Colonic mucosa (tissue), 4 donors: Measurements from ENCODE around the gene PLXNA2. TPM values are rescaled to one million over a fixed set of nuclear protein-coding genes. Genes with fewer than 3 reads are reported as not detected.
A peak's percentile ranks its signal among the peaks of the same experiment; 100 is the strongest.

Experiments
- DNase-seq: peaks from one replicate; pipeline ENCODE4 v3.0.0-alpha.2; 2020
- H3K27ac ChIP-seq: fragments of 200-600 bp; one replicate; pipeline ENCODE4 v1.8.0; 2021
- H3K27me3 ChIP-seq: fragments of 200-600 bp; one replicate; pipeline ENCODE4 v1.8.0; 2021
- H3K36me3 ChIP-seq: fragments of 200-600 bp; one replicate; pipeline ENCODE4 v1.8.0; 2021
- H3K4me1 ChIP-seq: fragments of 200-600 bp; one replicate; pipeline ENCODE4 v1.8.0; 2021; ENCODE audit warnings: mild to moderate bottlenecking
- H3K4me3 ChIP-seq: fragments of 200-600 bp; one replicate; pipeline ENCODE4 v1.8.0; 2021
- H3K9ac ChIP-seq, 2 donors: one replicate each; pipeline ENCODE4 v1.7.0; 2013; ENCODE audit warnings: control low read depth in 2 of 2, low read depth in 2 of 2, low read length in 2 of 2
- H3K9me3 ChIP-seq: fragments of 200-600 bp; one replicate; pipeline ENCODE4 v1.8.0; 2021
- CTCF ChIP-seq: fragments of 200-600 bp; IDR thresholded peaks from one replicate; pipeline ENCODE4 v1.8.0; 2022; ENCODE audit warnings: antibody characterized with exemption, mild to moderate bottlenecking
- intact Hi-C: fragments of 100-400 bp; cut with DNase I; formaldehyde crosslinking; loops from one replicate; pipeline ENCODE4 v1.14.1; 2022
- total RNA-seq, 2 donors: library from RNA; stranded (reverse); fragmentation: NEBNext Ultra II Directional in 1 of 2; extraction: Animal tissue kit (Norgen Biotek cat#: 25700) in 1 of 2; gene quantifications; one replicate each; pipeline ENCODE4 v1.2.1, GENCODE V29; 2021
- donor health status: healthy.
- donor health status: DM: no; HTN: no; CAD: no.
- donor health status: DM: no; HTN: no; CAD: no.

PLXNA2 gene
- 10 to 100 TPM; 46.1 to 81.6 TPM for total RNA-seq

GRCh38 chr1:208243967-208244916, at the start of gene PLXNA2:
Gene PLXNA2 (minus strand): TSS chr1:208244384. CDS start chr1:208217922, 26,462 bp downstream.
- no peaks in the 10 kb centered on the region for H3K9me3 ChIP-seq
- peak within 1 kb of the TSS; percentile 89 for H3K4me3 ChIP-seq
- H3K9ac ChIP-seq: peak within 1 kb of the TSS; percentile 90 to 96
- no peaks in the 10 kb centered on the region for H3K27me3 ChIP-seq
- intact Hi-C loops: loop anchor here (2.0 to 10.0 kb wide), 4 partner anchors 111 to 359 kb away; no protein-coding TSS in a partner anchor
- H3K4me1 ChIP-seq: peaks cover 9% of the 10 kb centered on the region
- peak within 1 kb of the TSS; percentile 92 for H3K27ac ChIP-seq
- DNase-seq: peak; percentile 94
- no peak for TF ChIP-seq CTCF
- no peaks in the 10 kb centered on the region for H3K36me3 ChIP-seq

GRCh38 chr1:208292908-208293307, 48.7 kb upstream of the PLXNA2 start:
- intact Hi-C loops: no loop called here
- H3K9ac ChIP-seq: no peak overlapping the region
- H3K27ac ChIP-seq: no peak overlapping the region
- no peak for DNase-seq
- H3K9me3 ChIP-seq: no peaks in the 10 kb centered on the region
- H3K27me3 ChIP-seq: no peaks in the 10 kb centered on the region
- H3K4me1 ChIP-seq: no peaks in the 10 kb centered on the region
- TF ChIP-seq CTCF: no peak
- H3K36me3 ChIP-seq: no peaks in the 10 kb centered on the region
- H3K4me3 ChIP-seq: no peak overlapping the region

- H3K27me3 ChIP-seq: no peaks in the 10 kb centered on the region
- TF ChIP-seq CTCF: no peak
- no peak for DNase-seq
- H3K9me3 ChIP-seq: no peaks in the 10 kb centered on the region
- H3K9ac ChIP-seq: no peak overlapping the region
- H3K36me3 ChIP-seq: no peaks in the 10 kb centered on the region
- intact Hi-C loops: no loop called here
- no peaks in the 10 kb centered on the region for H3K4me1 ChIP-seq
- H3K4me3 ChIP-seq: no peak overlapping the region
- H3K27ac ChIP-seq: no peak overlapping the region
These were observed 47.9 kb upstream of the PLXNA2 start for GRCh38 chr1:208291923-208292711.

DNA sequence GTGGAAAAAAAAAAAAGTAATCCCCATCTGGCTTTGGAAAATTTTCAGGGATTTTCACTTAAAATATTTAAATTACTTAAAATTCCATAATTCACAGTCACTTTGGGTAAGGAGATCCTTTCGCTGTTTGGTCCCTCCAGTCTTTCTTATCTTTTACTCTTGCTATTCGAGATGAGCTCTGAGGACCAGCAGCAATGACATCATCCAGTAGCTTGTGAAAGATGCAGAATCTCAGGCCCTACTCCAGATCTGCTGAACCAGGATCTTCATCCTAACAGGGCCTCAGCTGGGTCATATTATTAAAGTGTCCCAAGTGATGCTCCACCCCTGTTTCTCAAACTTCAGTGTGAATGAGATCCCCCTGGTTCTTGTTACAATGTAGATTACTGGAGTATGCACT, 46.9 kb upstream of the PLXNA2 start:
- no peaks in the 10 kb centered on the region for H3K4me1 ChIP-seq
- H3K9ac ChIP-seq: no peak overlapping the region
- H3K27me3 ChIP-seq: no peaks in the 10 kb centered on the region
- TF ChIP-seq CTCF: no peak
- no peaks in the 10 kb centered on the region for H3K36me3 ChIP-seq
- no peak overlapping the region for H3K27ac ChIP-seq
- no peak for DNase-seq
- no peak overlapping the region for H3K4me3 ChIP-seq
- intact Hi-C loops: no loop called here
- no peaks in the 10 kb centered on the region for H3K9me3 ChIP-seq

GRCh38 chr1:208289716-208290115, 45.5 kb upstream of the PLXNA2 start:
- intact Hi-C loops: no loop called here
- Histone ChIP-seq H3K27ac (no peak overlapping the region), H3K4me1 (no peaks in the 10 kb centered on the region), H3K27me3 (no peaks in the 10 kb centered on the region), H3K36me3 (no peaks in the 10 kb centered on the region), H3K4me3 (no peak overlapping the region), H3K9me3 (no peaks in the 10 kb centered on the region), H3K9ac (no peak overlapping the region)
- DNase-seq: no peak
- no peak for TF ChIP-seq CTCF
